HG03095 (cell line): ENCODE data around the gene APH1B.

ENCODE experiments used
- ATAC-seq: cut with Tn5 transposase; IDR thresholded peaks from one replicate; pipeline ENCODE4 v1.9.1; 2021; ENCODE audit warnings: moderate library complexity; ENCODE audit not compliant: unreplicated experiment

Gene APH1B

DNA sequence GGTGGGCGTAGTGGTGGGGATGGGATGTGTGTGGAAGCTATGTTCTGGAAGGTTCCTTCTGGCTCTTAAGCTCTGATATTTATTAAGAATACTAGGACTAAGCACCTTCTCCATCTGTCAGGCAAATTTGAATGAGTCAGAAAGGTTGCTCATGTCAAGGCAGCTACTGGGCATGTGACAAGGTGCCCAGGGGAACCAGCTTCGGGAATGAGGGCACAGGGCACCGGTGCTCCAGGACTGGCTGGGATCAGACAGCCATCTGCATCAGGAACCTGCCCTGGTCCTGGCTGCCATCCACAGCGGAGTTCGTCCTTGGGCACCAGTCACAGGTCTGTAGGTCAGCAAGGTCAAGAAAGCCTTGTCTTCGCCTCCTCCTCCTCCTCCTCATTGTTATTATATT, 71.8 kb downstream of the APH1B start:
- no peak for ATAC-seq

DNA sequence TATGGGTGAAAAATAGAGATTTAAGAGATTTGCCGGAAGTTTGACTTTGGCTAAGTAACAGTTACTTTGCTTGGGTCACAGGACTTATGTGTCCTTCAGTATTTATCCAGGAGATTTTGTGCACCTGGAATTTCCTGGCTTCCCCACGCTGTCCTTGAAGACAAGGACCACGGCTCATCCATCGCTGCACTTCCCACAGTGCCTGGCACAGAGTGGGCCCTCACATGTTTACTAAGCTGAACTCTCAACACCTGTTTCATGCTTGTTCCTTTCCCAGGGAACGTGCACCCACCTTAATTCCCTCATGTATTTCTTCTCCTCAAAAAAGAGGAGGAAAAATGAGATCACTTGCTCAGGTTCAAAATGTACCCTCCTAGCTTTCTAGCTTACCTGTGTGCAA, 72.2 kb downstream of the APH1B start:
- ATAC-seq = no peak

DNA sequence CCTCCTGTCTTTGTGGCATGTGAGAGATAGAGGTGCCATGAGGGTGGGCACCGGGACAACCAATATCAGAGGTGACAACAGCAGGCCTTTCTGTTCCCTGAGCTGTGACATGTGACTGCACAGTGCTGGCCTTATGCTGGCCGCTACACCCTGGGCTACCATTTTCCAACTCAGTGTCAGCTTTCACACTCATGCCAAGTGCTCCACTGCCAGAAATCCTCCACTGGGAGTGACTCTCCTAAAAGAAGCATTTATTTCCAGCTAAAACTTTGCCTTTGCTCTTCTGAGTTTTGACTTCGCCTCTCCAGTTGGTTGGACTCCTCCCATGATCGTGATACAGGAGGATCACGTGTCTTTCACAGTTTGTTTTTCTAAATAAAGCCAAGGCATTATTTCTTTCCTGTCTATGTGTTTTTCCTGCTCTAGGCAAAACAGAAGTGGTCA, 72.8 kb downstream of the APH1B start:
- ATAC-seq = no peak

GRCh38 chr15:63351170-63351569, 73.8 kb downstream of the APH1B start:
- ATAC-seq = no peak

DNA sequence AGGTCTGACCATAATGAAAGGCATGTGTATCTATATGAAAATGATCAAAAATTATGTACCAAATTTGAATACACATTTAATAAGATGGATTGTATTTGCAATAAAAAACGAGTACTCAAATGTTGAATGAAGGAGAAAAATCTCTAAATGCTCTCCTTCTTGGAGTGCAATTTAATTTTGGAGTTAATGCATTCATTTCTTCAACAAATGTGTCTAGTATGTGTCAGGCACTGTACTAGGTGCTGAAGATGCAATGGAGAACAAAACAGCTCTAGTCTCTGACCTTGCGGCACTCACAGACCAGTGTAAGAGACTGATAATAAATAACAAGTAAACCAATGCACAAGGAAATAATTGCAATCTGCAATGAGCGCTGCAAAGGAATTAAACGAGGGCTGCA, 75.4 kb downstream of the APH1B start:
- no peak for ATAC-seq

- no peak for ATAC-seq
Observed at GRCh38 chr15:63353261-63353660, 75.9 kb downstream of the APH1B start.

DNA sequence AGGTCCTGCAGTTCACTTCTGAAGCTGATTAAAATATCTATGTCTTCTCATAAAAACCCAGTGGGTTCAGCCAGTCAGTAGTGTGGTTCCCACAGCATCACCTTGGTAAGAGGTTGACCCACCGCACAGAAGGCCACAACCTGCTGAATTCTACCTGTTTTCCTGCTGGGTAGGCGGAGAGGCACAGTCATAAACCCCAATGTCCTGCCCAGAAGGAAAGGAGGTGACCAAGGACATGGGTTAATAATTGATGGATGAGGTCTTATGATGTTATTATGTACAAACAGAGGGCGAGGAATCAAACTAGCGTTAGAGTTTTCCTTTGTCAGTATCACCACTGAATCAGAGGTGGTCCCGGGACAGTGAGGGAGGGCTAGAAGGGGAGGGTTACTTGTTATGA, 76.5 kb downstream of the APH1B start:
- no peak for ATAC-seq

GRCh38 chr15:63354821-63355650, 77.6 kb downstream of the APH1B start:
- no peak for ATAC-seq

DNA sequence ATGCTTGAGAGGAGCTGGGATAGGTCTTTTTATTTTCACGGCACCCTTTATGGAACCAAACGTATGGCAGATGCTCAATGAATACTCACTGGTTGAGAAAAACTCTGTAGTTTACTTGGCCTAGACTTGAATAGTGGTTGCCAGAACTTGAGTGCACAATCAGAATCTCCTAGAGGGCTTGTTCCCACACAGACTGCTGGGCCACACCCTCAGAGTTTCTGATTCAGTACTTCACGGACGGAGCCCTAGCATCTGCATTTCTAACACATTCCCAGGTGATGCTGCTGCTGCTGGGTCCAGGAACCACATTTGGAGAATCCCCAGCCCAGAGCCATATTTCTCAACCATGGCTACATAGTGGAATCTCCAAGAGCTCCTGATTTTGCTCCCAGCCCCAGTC, 79.7 kb downstream of the APH1B start:
- no peak for ATAC-seq

GRCh38 chr15:63357731-63358130, 80.3 kb downstream of the APH1B start:
- no peak for ATAC-seq

DNA sequence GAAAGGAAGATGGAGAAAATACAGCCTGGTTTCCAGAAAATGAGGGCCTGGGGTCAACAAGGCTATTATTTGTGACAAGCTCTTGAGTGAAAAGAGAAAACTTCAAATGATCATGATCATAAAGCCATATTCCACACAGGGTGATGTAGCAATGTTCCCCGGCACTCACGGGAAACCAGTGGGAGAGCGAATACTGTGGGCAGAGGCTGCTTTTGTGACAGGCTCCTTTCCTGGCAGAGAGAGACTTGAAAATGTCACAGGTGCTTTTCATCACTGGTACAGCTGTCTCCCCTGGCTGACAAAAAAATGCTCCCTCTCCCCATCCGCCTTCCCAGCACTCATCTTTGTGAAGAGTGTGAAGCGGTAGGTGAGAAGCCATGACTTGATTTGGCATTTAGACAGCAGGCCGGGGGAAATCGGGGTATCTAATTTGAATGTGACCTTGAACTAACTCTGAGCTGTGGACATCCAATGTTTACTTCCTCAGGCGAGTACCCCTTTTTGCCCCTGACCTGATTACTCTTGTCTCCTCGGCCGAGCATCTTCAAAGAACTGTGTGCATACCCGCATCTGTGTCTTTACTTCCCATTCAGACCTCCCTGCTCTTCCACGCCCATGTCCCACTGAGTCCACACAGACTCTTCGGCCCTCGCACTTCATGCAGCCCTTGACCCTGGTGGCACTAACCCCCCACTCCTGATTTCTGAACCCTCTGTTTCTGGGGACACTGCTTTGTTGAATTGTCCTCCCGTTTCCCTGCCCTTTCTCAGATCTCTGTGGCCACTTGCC, 81.0 kb downstream of the APH1B start:
- ATAC-seq = no peak
